SK-N-SH treated with all-trans-retinoic acid at 6 μM for 48 hours (cell line): ENCODE data around the gene MPPED1.

Experiments used
- CSDC2 ChIP-seq: fragments of 250-450 bp; sonication (Bioruptor Pico); IDR thresholded peaks from 2 replicates; pipeline ENCODE4 v1.5.0; 2020; ENCODE audit warnings: mild to moderate bottlenecking, moderate library complexity
- PATZ1 ChIP-seq: fragments of 250-450 bp; sonication (Bioruptor Pico); IDR thresholded peaks from 2 replicates; pipeline ENCODE4 v1.8.0; 2020; ENCODE audit warnings: mild to moderate bottlenecking, moderate library complexity, borderline replicate concordance
- PPARA ChIP-seq: fragments of 250-450 bp; sonication (Bioruptor Pico); IDR thresholded peaks from 2 replicates; pipeline ENCODE4 v1.5.0; 2020; ENCODE audit warnings: mild to moderate bottlenecking, borderline replicate concordance
- TCF4 ChIP-seq: fragments of 250-450 bp; sonication (Bioruptor Pico); IDR thresholded peaks from 2 replicates; pipeline ENCODE4 v1.8.0; 2021; ENCODE audit warnings: mild to moderate bottlenecking, moderate library complexity, borderline replicate concordance
- ZFP3 ChIP-seq: fragments of 250-450 bp; sonication (Bioruptor Pico); IDR thresholded peaks from 2 replicates; pipeline ENCODE4 v1.5.0; 2020; ENCODE audit warnings: mild to moderate bottlenecking, moderate library complexity
- TF ChIP-seq, protein P1 (sequence below): fragments of 250-450 bp; sonication (Bioruptor Pico); IDR thresholded peaks from 2 replicates; pipeline ENCODE4 v1.8.0; 2021; ENCODE audit warnings: low read depth, mild to moderate bottlenecking, moderate library complexity, borderline replicate concordance

DNA sequence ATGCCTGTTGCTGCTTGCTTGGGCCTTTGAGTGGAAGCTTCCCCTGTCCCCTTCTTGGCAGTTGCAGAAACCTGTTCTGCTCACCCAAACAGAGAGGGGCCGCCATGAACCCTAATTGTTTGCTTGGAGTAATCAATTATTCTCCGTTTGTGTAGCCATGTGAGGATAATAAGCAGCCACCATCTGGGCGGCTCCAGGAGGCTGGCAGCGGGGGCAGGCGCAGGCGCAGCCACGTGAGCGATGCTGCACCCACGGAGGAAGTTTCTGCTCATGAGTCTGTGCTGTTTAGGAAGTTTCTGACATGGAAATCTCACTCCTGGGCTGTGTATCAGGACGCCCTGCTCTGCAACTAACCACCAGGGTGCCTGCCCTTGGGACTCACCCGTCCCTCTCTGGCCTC is 90.1 kb downstream of the MPPED1 start:
- TF ChIP-seq PPARA (CRISPR knock-in tag) (no peak), TCF4 (CRISPR knock-in tag) (no peak), PATZ1 (CRISPR knock-in tag) (no peak), ZFP3 (CRISPR knock-in tag) (no peak), CSDC2 (CRISPR knock-in tag) (no peak)
- TF ChIP-seq, protein P1, sequence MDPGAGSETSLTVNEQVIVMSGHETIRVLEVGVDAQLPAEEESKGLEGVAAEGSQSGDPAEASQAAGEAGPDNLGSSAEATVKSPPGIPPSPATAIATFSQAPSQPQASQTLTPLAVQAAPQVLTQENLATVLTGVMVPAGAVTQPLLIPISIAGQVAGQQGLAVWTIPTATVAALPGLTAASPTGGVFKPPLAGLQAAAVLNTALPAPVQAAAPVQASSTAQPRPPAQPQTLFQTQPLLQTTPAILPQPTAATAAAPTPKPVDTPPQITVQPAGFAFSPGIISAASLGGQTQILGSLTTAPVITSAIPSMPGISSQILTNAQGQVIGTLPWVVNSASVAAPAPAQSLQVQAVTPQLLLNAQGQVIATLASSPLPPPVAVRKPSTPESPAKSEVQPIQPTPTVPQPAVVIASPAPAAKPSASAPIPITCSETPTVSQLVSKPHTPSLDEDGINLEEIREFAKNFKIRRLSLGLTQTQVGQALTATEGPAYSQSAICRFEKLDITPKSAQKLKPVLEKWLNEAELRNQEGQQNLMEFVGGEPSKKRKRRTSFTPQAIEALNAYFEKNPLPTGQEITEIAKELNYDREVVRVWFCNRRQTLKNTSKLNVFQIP: no peak
